B cell (primary cell): ENCODE data around the gene ZSWIM3. TPM values are rescaled to one million over a fixed set of nuclear protein-coding genes. Genes with fewer than 3 reads are reported as not detected.

Experiments
- ATAC-seq: fragments of 200-7000 bp; cut with Tn5 transposase; one replicate; pipeline ENCODE4 v1.10.0; 2021; ENCODE audit warnings: low read depth, mild to moderate bottlenecking, moderate number of reproducible peaks, moderate library complexity
- CTCF ChIA-PET: fragments of 350-600 bp; sonication (Branson Sonifier 250); formaldehyde crosslinking; loops from one replicate; lab custom pipeline; 2021; ENCODE audit warnings: antibody characterized with exemption, inconsistent platforms; lab: Charles Lee
- POLR2A ChIA-PET: fragments of 350-600 bp; sonication (Branson Sonifier 250); formaldehyde crosslinking; loops from one replicate; lab custom pipeline; 2021; ENCODE audit warnings: antibody characterized with exemption; lab: Charles Lee
- DNase-seq: peaks from one replicate; pipeline ENCODE4 v3.0.0; 2013
- H2AFZ ChIP-seq: 2 replicates; pipeline ENCODE4 v1.6.1; 2012; ENCODE audit warnings: mild to moderate bottlenecking, low read depth, low read length; ENCODE audit not compliant: insufficient read depth, poor library complexity, severe bottlenecking
- H3K27ac ChIP-seq, 2 donors: 1 replicate in 1 of 2; 2 replicates in 1 of 2; pipeline ENCODE4 v1.5.1; 2012 to 2013; ENCODE audit warnings: low read length in 2 of 2, mild to moderate bottlenecking in 2 of 2, moderate library complexity in 1 of 2
- H3K27me3 ChIP-seq, 4 experiments: fragments of 200-600 bp in 1 of 4; sonication (generic) in 1 of 4; replicated peaks in 1 of 4; 1 replicate in 2 of 4; 2 replicates in 2 of 4; pipeline versions ENCODE4 v1.6.1 to v1.7.0; 2013 to 2016; ENCODE audit warnings: low read length in 3 of 4, mild to moderate bottlenecking in 2 of 4, mixed read lengths in 1 of 4, moderate library complexity in 1 of 4; ENCODE audit not compliant: insufficient read depth in 4 of 4, control insufficient read depth in 3 of 4; ENCODE audit errors: control extremely low read depth in 1 of 4
- H3K36me3 ChIP-seq, 2 experiments: replicated peaks in 1 of 2; 1 replicate in 1 of 2; 2 replicates in 1 of 2; pipeline versions ENCODE4 v1.6.1 to v1.7.1; 2013; ENCODE audit warnings: low read length in 1 of 2; ENCODE audit not compliant: insufficient read depth in 2 of 2, control insufficient read depth in 1 of 2; ENCODE audit errors: control extremely low read depth in 1 of 2, extremely low read depth in 1 of 2
- H3K4me1 ChIP-seq, 2 donors: fragments of 200-600 bp in 1 of 2; sonication (generic) in 1 of 2; 1 replicate in 1 of 2; 2 replicates in 1 of 2; pipeline versions ENCODE4 v1.5.1 to v1.6.1; 2013 to 2017; ENCODE audit warnings: low read length in 2 of 2; ENCODE audit not compliant: control insufficient read depth in 2 of 2, insufficient read depth in 2 of 2
- H3K4me2 ChIP-seq: replicated peaks from 2 replicates; pipeline ENCODE3; 2012; ENCODE audit warnings: mild to moderate bottlenecking, low read depth, low read length; ENCODE audit not compliant: poor library complexity, severe bottlenecking
- H3K4me3 ChIP-seq, 5 experiments: fragments of 200-600 bp in 1 of 5; sonication (generic) in 1 of 5; 1 replicate in 3 of 5; 2 replicates in 2 of 5; pipeline versions ENCODE4 v1.5.1 to v1.7.0; 2011 to 2016; ENCODE audit warnings: low read length in 4 of 5, mild to moderate bottlenecking in 4 of 5, low read depth in 2 of 5, control low read depth in 1 of 5, moderate library complexity in 1 of 5; ENCODE audit not compliant: insufficient read depth in 1 of 5; ENCODE audit errors: control extremely low read depth in 1 of 5, extremely low read depth in 1 of 5
- H3K79me2 ChIP-seq: fragments of 200-600 bp; sonication (generic); one replicate; pipeline ENCODE4 v1.6.0; 2016; ENCODE audit warnings: low read length; ENCODE audit not compliant: control insufficient read depth, insufficient read depth
- H3K9ac ChIP-seq: fragments of 200-600 bp; sonication (generic); 2 replicates; pipeline ENCODE4 v1.6.1; 2017; ENCODE audit warnings: mild to moderate bottlenecking, low read length, moderate library complexity
- H3K9me3 ChIP-seq, 3 donors: one replicate each; pipeline versions ENCODE4 v1.6.1 to v1.7.1; 2013; ENCODE audit warnings: low read length in 2 of 3; ENCODE audit not compliant: control insufficient read depth in 2 of 3, insufficient read depth in 1 of 3; ENCODE audit errors: control extremely low read depth in 1 of 3
- H4K20me1 ChIP-seq: 2 replicates; pipeline ENCODE4 v1.6.0; 2012; ENCODE audit warnings: mild to moderate bottlenecking, low read length; ENCODE audit not compliant: insufficient read depth, control insufficient read depth, poor library complexity, severe bottlenecking
- H3K27ac Mint-ChIP-seq: one replicate; pipeline ENCODE4 v1.8.0; 2021; ENCODE audit warnings: mixed read lengths
- H3K27me3 Mint-ChIP-seq: one replicate; pipeline ENCODE4 v1.8.0; 2021; ENCODE audit warnings: mixed read lengths
- H3K4me1 Mint-ChIP-seq: one replicate; pipeline ENCODE4 v1.8.0; 2021; ENCODE audit warnings: mixed read lengths
- H3K4me3 Mint-ChIP-seq: one replicate; pipeline ENCODE4 v1.8.0; 2021; ENCODE audit warnings: mixed read lengths
- H3K9me3 Mint-ChIP-seq: one replicate; pipeline ENCODE4 v1.8.0; 2022; ENCODE audit warnings: mixed read lengths; ENCODE audit not compliant: insufficient read depth
- EZH2 ChIP-seq: IDR thresholded peaks from 2 replicates; pipeline ENCODE4 v1.6.1; 2012; ENCODE audit warnings: borderline replicate concordance, low read depth, mild to moderate bottlenecking, moderate library complexity, low read length; ENCODE audit not compliant: insufficient read depth, poor library complexity, severe bottlenecking
- WGBS: methylation state at CpG from one replicate; pipeline ENCODE4 v1.1.5; 2013; ENCODE audit warnings: missing lambda C conversion rate; ENCODE audit not compliant: insufficient coverage; 5-methylcytosine and 5-hydroxymethylcytosine counted together
- intact Hi-C: fragments of 100-400 bp; cut with micrococcal nuclease; formaldehyde crosslinking; loops from one replicate; pipeline ENCODE4 v1.10.0; 2022
- polyA plus RNA-seq: library from polyadenylated mRNA; depleted of rRNA; stranded (reverse); fragments of >200 nt; gene quantifications from 2 replicates; pipeline ENCODE4 v1.2.3, GENCODE V29; 2012
- total RNA-seq, 2 donors: library from RNA; stranded (reverse); fragments of 120-200 nt in 1 of 2; gene quantifications; 1 replicate in 1 of 2; 2 replicates in 1 of 2; pipeline versions ENCODE4 v1.2.3 to v1.2.4, GENCODE V29; 2013 to 2022
- TF ChIP-seq, protein P1 (sequence below): fragments of 200-600 bp; IDR thresholded peaks from one replicate; pipeline ENCODE4 v1.8.0; 2022; ENCODE audit warnings: antibody characterized with exemption, mild to moderate bottlenecking

The ZSWIM3 gene
- total and polyA plus RNA-seq, 2 donors (not counting 1 experiment from before 2014, with no cell fraction given): 4.0 to 7.1 TPM

- Mint-ChIP-seq H3K27ac (no peak overlapping the region), H3K4me3 (peak overlapping the region; percentile 94), H3K4me1 (peaks cover 20% of the 10 kb centered on the region), H3K9me3 (no peaks in the 10 kb centered on the region), H3K27me3 (peaks cover 12% of the 10 kb centered on the region)
- H3K79me2 ChIP-seq: no peaks in the 10 kb centered on the region
- intact Hi-C loops: no loop called here
- ATAC-seq (no peak), DNase-seq (no peak)
- H3K9ac ChIP-seq: peak overlapping the region; percentile 69
- peaks cover 0 to 21% (median 9%) of the 10 kb centered on the region in 4 experiments for H3K27me3 ChIP-seq
- no peaks in the 10 kb centered on the region for H4K20me1 ChIP-seq
- H3K27ac ChIP-seq: no peak overlapping the region
- ChIA-PET CTCF (no interaction called here), POLR2A (interaction anchor here (3.8 kb wide), 1 partner anchor 22 kb away, joined by 21 read pairs; the partner anchor contains the start of gene PCIF1)
- WGBS: 43% methylated on average over 2 of the region's 4 CpGs
- H3K36me3 ChIP-seq: no peaks in the 10 kb centered on the region
- H3K9me3 ChIP-seq: peaks cover 0 to 11% (median 0%) of the 10 kb centered on the region in 3 donors
- no peak for TF ChIP-seq EZH2
- TF ChIP-seq, protein P1, sequence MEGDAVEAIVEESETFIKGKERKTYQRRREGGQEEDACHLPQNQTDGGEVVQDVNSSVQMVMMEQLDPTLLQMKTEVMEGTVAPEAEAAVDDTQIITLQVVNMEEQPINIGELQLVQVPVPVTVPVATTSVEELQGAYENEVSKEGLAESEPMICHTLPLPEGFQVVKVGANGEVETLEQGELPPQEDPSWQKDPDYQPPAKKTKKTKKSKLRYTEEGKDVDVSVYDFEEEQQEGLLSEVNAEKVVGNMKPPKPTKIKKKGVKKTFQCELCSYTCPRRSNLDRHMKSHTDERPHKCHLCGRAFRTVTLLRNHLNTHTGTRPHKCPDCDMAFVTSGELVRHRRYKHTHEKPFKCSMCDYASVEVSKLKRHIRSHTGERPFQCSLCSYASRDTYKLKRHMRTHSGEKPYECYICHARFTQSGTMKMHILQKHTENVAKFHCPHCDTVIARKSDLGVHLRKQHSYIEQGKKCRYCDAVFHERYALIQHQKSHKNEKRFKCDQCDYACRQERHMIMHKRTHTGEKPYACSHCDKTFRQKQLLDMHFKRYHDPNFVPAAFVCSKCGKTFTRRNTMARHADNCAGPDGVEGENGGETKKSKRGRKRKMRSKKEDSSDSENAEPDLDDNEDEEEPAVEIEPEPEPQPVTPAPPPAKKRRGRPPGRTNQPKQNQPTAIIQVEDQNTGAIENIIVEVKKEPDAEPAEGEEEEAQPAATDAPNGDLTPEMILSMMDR: no peak
- peak overlapping the region; percentile 89 for H2AFZ ChIP-seq
- peak overlapping the region; percentile 92 for H3K4me2 ChIP-seq
- peaks cover 14 to 22% of the 10 kb centered on the region in 2 donors for H3K4me1 ChIP-seq
- H3K4me3 ChIP-seq: peak overlapping the region in 2 of 5 experiments; percentile 37 to 65
Observed at GRCh38 chr20:45912344-45912682, 54.9 kb downstream of the ZSWIM3 start.

DNA sequence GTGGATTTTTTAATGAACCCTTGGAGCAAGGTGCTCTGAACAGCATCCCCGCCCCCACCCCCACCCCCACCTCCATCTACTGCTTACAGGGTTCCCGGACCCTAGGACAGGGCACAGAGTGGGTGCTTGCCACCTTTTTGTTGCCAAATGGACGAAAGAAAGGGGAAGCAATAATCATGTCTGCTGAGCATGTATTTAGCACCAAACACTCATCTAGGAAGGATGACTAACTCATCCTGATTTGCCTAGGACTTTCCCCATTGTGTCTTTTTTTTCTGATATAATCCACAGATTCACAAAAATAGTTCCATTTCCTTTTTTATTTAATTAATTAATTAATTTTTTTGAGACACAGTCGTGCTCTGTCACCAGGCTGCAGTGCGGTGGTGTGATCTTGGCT lies 55.7 kb downstream of the ZSWIM3 start:
- WGBS: 60% methylated on average over 1 of the region's 5 CpGs
- H3K27ac ChIP-seq: no peak overlapping the region
- H3K9me3 ChIP-seq: peaks cover 0 to 11% (median 0%) of the 10 kb centered on the region in 3 donors
- DNase-seq (no peak), ATAC-seq (no peak)
- POLR2A ChIA-PET: no interaction called here
- CTCF ChIA-PET: no interaction called here
- no peak overlapping the region for H2AFZ ChIP-seq
- Mint-ChIP-seq H3K9me3 (no peaks in the 10 kb centered on the region), H3K4me1 (peaks cover 20% of the 10 kb centered on the region), H3K4me3 (peak overlapping the region; percentile 79), H3K27me3 (peaks cover 15% of the 10 kb centered on the region), H3K27ac (peak overlapping the region; percentile 50)
- no peak overlapping the region for H3K9ac ChIP-seq
- H3K4me1 ChIP-seq: peaks cover 14 to 22% of the 10 kb centered on the region in 2 donors
- H4K20me1 ChIP-seq: no peaks in the 10 kb centered on the region
- H3K4me2 ChIP-seq: no peak overlapping the region
- intact Hi-C loops: no loop called here
- peaks cover 0 to 24% (median 9%) of the 10 kb centered on the region in 4 experiments for H3K27me3 ChIP-seq
- H3K79me2 ChIP-seq: no peaks in the 10 kb centered on the region
- H3K36me3 ChIP-seq: no peaks in the 10 kb centered on the region
- TF ChIP-seq, protein P1: no peak
- no peak for TF ChIP-seq EZH2
- no peak overlapping the region for H3K4me3 ChIP-seq
